ENCODE data around the gene ATE1.

The ATE1 gene

DNA sequence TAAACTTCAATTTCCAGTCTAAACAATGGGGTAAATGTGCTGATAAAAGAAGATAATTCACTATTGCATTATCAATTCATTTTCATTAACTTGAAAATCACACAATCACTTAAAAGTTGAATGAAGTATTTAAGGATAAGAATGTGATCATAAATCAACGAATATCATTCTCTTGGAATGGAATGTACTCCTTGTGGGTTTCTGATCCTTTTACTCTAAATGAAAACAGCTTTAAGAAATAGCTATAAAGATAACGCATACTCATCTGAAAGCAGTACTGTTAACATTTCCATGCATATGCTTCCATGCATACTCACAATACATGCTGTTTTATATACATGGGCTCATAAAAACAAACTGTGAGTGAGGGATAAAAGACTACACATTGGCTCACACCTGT lies 108.8 kb downstream of the ATE1 start:
- H3K27ac ChIP-seq, result no peak overlapping the region
- no peak for TF ChIP-seq ZFX (IDR thresholded peaks at IDR 0.05)

DNA sequence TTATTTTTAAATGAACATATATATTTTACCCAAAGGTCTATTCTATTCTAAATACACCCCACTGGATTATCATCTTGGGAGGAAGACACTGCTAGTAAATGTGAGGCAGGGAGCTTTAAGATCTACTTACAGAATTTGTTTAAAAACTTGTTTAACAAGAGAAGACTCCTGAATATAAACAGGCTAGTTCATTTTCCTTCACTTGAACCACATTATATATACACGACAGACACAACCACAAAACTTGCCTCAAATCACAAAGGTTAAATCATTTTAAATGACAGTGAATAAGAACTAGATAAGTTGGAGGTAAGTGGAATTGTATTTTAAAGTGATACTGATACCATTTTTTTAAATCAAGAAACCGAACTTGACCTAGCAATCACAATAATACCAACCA lies 109.2 kb downstream of the ATE1 start:
- TF ChIP-seq ZFX (IDR thresholded peaks at IDR 0.05), result no peak
- TF ChIP-seq, protein P1, sequence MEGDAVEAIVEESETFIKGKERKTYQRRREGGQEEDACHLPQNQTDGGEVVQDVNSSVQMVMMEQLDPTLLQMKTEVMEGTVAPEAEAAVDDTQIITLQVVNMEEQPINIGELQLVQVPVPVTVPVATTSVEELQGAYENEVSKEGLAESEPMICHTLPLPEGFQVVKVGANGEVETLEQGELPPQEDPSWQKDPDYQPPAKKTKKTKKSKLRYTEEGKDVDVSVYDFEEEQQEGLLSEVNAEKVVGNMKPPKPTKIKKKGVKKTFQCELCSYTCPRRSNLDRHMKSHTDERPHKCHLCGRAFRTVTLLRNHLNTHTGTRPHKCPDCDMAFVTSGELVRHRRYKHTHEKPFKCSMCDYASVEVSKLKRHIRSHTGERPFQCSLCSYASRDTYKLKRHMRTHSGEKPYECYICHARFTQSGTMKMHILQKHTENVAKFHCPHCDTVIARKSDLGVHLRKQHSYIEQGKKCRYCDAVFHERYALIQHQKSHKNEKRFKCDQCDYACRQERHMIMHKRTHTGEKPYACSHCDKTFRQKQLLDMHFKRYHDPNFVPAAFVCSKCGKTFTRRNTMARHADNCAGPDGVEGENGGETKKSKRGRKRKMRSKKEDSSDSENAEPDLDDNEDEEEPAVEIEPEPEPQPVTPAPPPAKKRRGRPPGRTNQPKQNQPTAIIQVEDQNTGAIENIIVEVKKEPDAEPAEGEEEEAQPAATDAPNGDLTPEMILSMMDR (conservative IDR thresholded peaks at IDR 0.05), result no peak
- H3K27ac ChIP-seq, result no peak overlapping the region

DNA sequence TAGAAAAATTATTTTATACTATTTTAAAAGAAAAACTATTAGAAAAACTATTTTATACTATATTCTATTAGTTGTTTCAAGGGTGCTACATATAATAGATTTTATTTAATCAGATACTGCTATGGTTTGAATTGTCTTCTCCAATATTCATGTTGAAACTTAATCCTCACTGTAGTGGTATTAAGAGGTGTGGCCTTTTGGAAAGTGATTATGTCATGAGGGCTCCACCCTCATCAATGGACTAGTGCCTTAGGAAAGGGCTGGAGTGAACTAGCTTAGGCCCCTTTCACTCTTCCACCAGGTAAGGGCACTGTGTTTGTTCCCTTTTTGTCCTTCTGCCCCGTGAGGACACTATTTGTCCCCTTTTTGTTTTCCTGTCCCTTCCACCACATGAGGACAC lies 111.6 kb downstream of the ATE1 start:
- TF ChIP-seq, protein P1 (conservative IDR thresholded peaks at IDR 0.05), result no peak
- no peak for TF ChIP-seq ZFX (IDR thresholded peaks at IDR 0.05)
- no peak overlapping the region for H3K27ac ChIP-seq

DNA sequence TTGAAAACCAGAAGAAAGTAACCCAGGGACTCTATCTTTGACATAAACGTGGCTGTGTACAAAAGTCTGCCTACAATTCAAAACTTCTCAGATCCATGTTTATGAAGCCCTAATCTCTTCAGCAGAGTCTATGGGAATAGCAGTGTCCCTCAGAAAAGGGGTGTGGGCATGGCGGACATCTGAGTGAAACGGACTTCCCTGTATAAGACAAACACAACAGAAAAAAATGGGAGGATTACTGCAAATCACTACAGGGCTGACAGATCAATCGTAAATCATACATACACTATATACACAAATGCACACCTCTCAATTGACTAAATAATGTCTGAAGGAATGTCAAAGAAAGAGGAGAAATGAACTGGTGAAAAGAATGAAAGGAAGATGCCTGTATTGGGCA lies 114.0 kb downstream of the ATE1 start:
- no peak for TF ChIP-seq ZFX (IDR thresholded peaks at IDR 0.05)
- TF ChIP-seq, protein P1 (conservative IDR thresholded peaks at IDR 0.05), result no peak

DNA sequence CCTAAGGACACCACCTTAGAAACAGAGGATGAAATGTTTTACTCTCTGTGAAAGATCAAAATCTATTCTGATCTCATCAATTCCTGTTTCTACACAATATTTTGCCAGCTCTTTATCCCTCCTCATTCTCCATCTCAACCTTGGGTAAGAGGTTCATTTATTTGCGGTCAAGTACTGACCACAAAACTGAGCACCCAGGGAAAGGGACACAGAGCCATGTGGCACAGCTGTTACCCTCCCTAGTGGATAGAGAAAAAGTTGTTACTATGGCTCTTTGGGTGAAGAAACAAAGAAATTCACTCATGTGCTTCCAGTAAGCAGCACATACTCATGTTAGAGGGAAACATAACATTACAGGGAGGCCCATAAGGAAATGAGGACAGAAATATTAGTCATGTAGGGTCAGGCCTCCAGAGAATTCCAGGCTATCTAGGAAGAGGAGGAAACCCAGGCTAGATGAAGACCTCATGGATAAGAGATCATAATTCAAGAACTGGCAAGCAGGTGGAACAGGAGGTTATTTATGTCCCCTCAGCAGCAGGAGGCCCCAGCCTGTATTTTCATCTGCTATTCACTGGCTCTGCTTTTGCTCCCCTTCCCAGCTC lies 114.5 kb downstream of the ATE1 start:
- TF ChIP-seq ZFX (IDR thresholded peaks at IDR 0.05), result no peak
- TF ChIP-seq, protein P1 (conservative IDR thresholded peaks at IDR 0.05), result no peak
- H3K27ac ChIP-seq, result no peak overlapping the region

More for the DNA sequence above, 114.0 kb downstream of the ATE1 start:
- H3K27ac ChIP-seq, result no peak overlapping the region

DNA sequence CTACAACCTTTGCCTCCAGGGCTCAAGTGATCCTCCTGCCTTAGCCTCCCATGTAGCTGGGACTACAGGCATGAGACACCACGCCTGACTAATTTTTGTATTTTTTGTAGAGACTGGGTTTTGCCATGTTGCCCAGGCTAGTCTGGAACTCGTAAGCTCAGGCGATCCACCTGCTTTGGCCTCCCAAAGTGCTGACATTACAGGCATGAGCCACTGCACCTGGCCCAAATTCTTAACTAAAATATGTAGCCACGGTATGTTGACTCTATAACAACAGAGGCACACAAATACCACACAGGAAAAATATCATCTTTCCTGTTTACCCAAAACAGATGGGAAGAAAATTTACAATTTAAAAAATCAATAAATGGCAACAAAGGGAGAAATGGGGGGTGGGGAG lies 115.8 kb downstream of the ATE1 start:
- H3K27ac ChIP-seq, result no peak overlapping the region
- no peak for TF ChIP-seq ZFX (IDR thresholded peaks at IDR 0.05)
- TF ChIP-seq, protein P1 (conservative IDR thresholded peaks at IDR 0.05), result no peak

DNA sequence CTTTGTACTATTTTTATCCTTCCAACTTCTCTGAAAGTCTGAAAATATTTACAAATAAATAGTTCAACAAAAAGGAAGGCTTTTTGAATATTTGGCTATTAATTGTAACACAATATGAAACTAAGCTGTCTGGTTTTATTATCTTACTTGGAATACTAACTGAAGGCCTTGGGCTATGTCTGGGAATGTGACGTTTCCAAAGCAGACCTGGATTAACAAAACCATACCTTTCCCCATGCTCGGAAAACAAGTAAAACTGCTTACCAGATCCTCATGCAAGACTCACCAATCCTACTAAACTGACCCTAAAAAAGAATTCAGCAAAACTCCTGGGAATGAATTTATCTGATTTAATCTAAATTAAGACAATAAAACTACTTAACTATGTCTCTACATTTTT lies 116.4 kb downstream of the ATE1 start:
- TF ChIP-seq, protein P1 (conservative IDR thresholded peaks at IDR 0.05), result no peak
- no peak for TF ChIP-seq ZFX (IDR thresholded peaks at IDR 0.05)
- no peak overlapping the region for H3K27ac ChIP-seq

DNA sequence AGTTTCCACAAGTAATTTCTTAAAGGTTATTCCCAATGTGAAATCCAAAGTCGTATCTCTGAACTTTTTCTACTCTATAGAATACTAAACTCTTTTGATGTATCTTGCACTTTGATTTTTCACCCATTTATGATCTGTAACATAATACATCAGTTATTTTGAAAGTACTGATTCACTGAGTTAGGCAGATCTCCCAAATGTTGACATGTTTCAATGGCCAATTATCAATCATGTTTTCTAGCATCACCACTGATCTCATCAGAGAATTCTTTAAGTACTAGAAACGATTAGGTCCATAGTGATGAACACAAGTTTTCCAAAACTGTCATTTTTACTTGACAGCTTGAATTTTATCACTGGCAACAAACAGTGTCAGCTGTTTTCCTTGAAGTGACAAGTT lies 119.0 kb downstream of the ATE1 start:
- no peak overlapping the region for H3K27ac ChIP-seq
- TF ChIP-seq, protein P1 (conservative IDR thresholded peaks at IDR 0.05), result no peak
- TF ChIP-seq ZFX (IDR thresholded peaks at IDR 0.05), result no peak
